ENCODE measurements around the gene PPM1L. TPM values are rescaled to one million over a fixed set of nuclear protein-coding genes. Genes with fewer than 3 reads are reported as not detected.

The PPM1L gene
- total RNA-seq, 2 donors from 2014 or later, result 13.3 to 25.3 TPM

DNA sequence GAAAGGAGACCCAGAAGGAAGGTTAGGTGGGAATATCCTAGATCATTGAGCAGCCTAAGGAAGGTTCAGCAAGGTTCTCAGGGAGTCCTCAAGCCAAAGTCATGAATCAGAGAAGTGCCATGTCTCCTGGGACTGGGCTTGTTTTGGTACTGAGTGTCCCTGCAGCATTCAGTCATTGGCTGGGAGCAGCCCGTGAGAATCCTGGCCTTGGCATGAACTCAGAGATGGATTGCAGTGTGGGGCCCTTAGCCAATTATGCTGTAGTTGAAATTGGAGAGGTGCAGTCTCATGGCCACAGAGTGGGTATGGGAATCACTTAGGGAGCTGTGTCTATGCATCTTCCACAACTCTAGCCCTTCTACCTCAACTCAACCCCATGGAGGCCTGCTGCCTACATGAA lies 17.0 kb upstream of the PPM1L start:
- Histone ChIP-seq H3K27me3 (replicated peaks; ENCODE audit: insufficient read depth) (no peaks in the 10 kb centered on the region), H3K9me3 (no peaks in the 10 kb centered on the region), H3K4me3 (no peak overlapping the region), H3K4me1 (ENCODE audit: control insufficient read depth in 1 of 2, low read depth in 2 of 2) (peaks cover 17 to 33% of the 10 kb centered on the region in 2 donors), H3K36me3 (no peaks in the 10 kb centered on the region), H3K27ac (peak overlapping the region; percentile 1 to 33)
- DNase-seq (ENCODE audit: low spot score) (no peak), ATAC-seq (ENCODE audit: insufficient number of reproducible peaks, low FRiP score, low read depth) (peak; percentile 93)
- TF ChIP-seq CTCF (IDR thresholded peaks at IDR 0.05), result no peak

DNA sequence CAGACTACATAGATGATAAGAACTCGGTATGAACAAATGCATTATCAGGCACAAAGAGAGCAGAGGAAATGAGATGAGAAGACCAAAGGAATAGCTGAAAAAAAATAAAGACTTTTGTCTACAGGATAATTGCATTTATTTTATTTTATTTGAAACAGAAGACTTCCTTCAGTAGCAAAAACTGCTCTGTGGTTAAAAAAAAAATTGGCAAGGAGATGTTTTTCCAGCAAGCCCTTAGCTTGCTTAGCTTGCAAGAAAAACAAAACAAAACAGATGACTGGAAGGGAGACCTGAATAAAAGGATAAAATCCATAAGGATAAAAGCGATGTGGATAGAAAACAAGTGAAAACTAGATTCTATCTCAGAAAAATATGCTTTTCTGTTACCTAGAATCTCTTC lies 9.1 kb upstream of the PPM1L start:
- Histone ChIP-seq H3K27ac (no peak overlapping the region), H3K4me3 (no peak overlapping the region), H3K27me3 (replicated peaks; ENCODE audit: insufficient read depth) (no peaks in the 10 kb centered on the region), H3K36me3 (no peaks in the 10 kb centered on the region), H3K4me1 (ENCODE audit: control insufficient read depth in 1 of 2, low read depth in 2 of 2) (peaks cover 7 to 8% of the 10 kb centered on the region in 2 donors), H3K9me3 (no peaks in the 10 kb centered on the region)
- no peak for DNase-seq (ENCODE audit: low spot score)
- ATAC-seq (ENCODE audit: insufficient number of reproducible peaks, low FRiP score, low read depth), result no peak
- no peak for TF ChIP-seq CTCF (IDR thresholded peaks at IDR 0.05)

GRCh38 chr3:160747422-160747821 lies 8.6 kb upstream of the PPM1L start:
- no peak overlapping the region for H3K27ac ChIP-seq
- H3K9me3 ChIP-seq, result no peaks in the 10 kb centered on the region
- no peak for ATAC-seq (ENCODE audit: insufficient number of reproducible peaks, low FRiP score, low read depth)
- TF ChIP-seq CTCF (IDR thresholded peaks at IDR 0.05), result no peak
- H3K4me1 ChIP-seq (ENCODE audit: control insufficient read depth in 1 of 2, low read depth in 2 of 2), result peaks cover 7 to 8% of the 10 kb centered on the region in 2 donors
- no peak for DNase-seq (ENCODE audit: low spot score)
- no peak overlapping the region for H3K4me3 ChIP-seq
- no peaks in the 10 kb centered on the region for H3K36me3 ChIP-seq
- no peaks in the 10 kb centered on the region for H3K27me3 ChIP-seq (replicated peaks; ENCODE audit: insufficient read depth)

- no peak for TF ChIP-seq CTCF (IDR thresholded peaks at IDR 0.05)
- Histone ChIP-seq H3K4me1 (ENCODE audit: control insufficient read depth in 1 of 2, low read depth in 2 of 2) (peaks cover 7 to 8% of the 10 kb centered on the region in 2 donors), H3K36me3 (no peaks in the 10 kb centered on the region), H3K27ac (no peak overlapping the region), H3K9me3 (no peaks in the 10 kb centered on the region), H3K27me3 (replicated peaks; ENCODE audit: insufficient read depth) (no peaks in the 10 kb centered on the region), H3K4me3 (no peak overlapping the region)
- no peak for ATAC-seq (ENCODE audit: insufficient number of reproducible peaks, low FRiP score, low read depth)
- DNase-seq (ENCODE audit: low spot score), result no peak
Measured at GRCh38 chr3:160748231-160748630, 7.8 kb upstream of the PPM1L start.

- no peaks in the 10 kb centered on the region for H3K27me3 ChIP-seq (replicated peaks; ENCODE audit: insufficient read depth)
Measured at GRCh38 chr3:160748787-160749186, 7.2 kb upstream of the PPM1L start.

More at GRCh38 chr3:160748787-160749186, 7.2 kb upstream of the PPM1L start:
- ATAC-seq (ENCODE audit: insufficient number of reproducible peaks, low FRiP score, low read depth), result no peak
- no peak for DNase-seq (ENCODE audit: low spot score)
- Histone ChIP-seq H3K27ac (no peak overlapping the region), H3K4me3 (no peak overlapping the region), H3K4me1 (ENCODE audit: control insufficient read depth in 1 of 2, low read depth in 2 of 2) (peaks cover 9 to 13% of the 10 kb centered on the region in 2 donors), H3K36me3 (no peaks in the 10 kb centered on the region), H3K9me3 (no peaks in the 10 kb centered on the region)
- TF ChIP-seq CTCF (IDR thresholded peaks at IDR 0.05), result no peak

Measured in thoracic aorta (tissue), 2 donors.